Measurements from ENCODE around the gene ADAMTSL2. TPM values are rescaled to one million over a fixed set of nuclear protein-coding genes. Genes with fewer than 3 reads are reported as not detected.

Gene ADAMTSL2
- total and polyA plus RNA-seq, 2 of the 13 experiments (the other 11 are each of a cell fraction or from before 2014, with no cell fraction given) = 1.9 to 3.8 TPM

GRCh38 chr9:133591985-133592384 is 57.5 kb downstream of the ADAMTSL2 start:
- DNase-seq (ENCODE audit: low spot score) (no peak), FAIRE-seq (no peak), ATAC-seq (no peak)
- in situ Hi-C loops (cut with HindIII; ENCODE audit: extremely low pct_ligation_motif_present, low pct_unique_long_range_greater_than_20kb) = no loop called here
- no TSS peak for BruUV-seq (replicated peaks)
- Histone ChIP-seq H3K4me2 (ENCODE audit: low read depth, low read length) (no peak overlapping the region), H4K20me1 (ENCODE audit: insufficient read depth, low read length) (no peaks in the 10 kb centered on the region), H2AFZ (ENCODE audit: low read length) (no peak overlapping the region), H3K4me3 (replicated peaks in 1 of 3; ENCODE audit: insufficient read depth in 1 of 3, low read depth in 2 of 3, low read length in 3 of 3) (no peak overlapping the region), H3K27me3 (ENCODE audit: control insufficient read depth in 1 of 2, insufficient read depth in 2 of 2, low read length in 2 of 2) (peaks cover 4 to 48% of the 10 kb centered on the region in 2 experiments), H3K9me3 (ENCODE audit: low read length) (peaks cover 6% of the 10 kb centered on the region), H3K9ac (ENCODE audit: insufficient read depth, low read depth, low read length) (no peak overlapping the region), H3K27ac (ENCODE audit: extremely low read length, insufficient read depth, low read length) (no peak overlapping the region), H3K36me3 (replicated peaks in 1 of 2; ENCODE audit: control insufficient read depth in 1 of 2, insufficient read depth in 2 of 2, low read length in 2 of 2) (no peaks in the 10 kb centered on the region), H3K79me2 (ENCODE audit: insufficient read depth, low read length) (no peaks in the 10 kb centered on the region), H3K4me1 (ENCODE audit: insufficient read depth, low read length) (no peaks in the 10 kb centered on the region)
- CTCF ChIA-PET (ENCODE audit: low intra/inter-chr PET ratio, low total read pairs) = no interaction called here
- POLR2A ChIA-PET = no interaction called here
- 13% methylated on average over 6 of the region's 10 CpGs for WGBS (ENCODE audit: low lambda C conversion rate)
- intact Hi-C loops (cut with micrococcal nuclease; ENCODE audit: unreplicated experiment) = no loop called here
- TF ChIP-seq U2AF2 (IDR thresholded peaks at IDR 0.05; ENCODE audit: low read depth, low read length) (no peak), ZSCAN20 (CRISPR knock-in tag; IDR thresholded peaks at IDR 0.05; ENCODE audit: borderline replicate concordance) (no peak), ZNF264 (CRISPR knock-in tag; IDR thresholded peaks at IDR 0.05) (no peak), ZNF343 (CRISPR knock-in tag; IDR thresholded peaks at IDR 0.05) (no peak), ZNF841 (CRISPR knock-in tag; IDR thresholded peaks at IDR 0.05; ENCODE audit: borderline replicate concordance) (no peak), ZNF619 (CRISPR knock-in tag; IDR thresholded peaks at IDR 0.05) (no peak), ZNF660 (CRISPR knock-in tag; IDR thresholded peaks at IDR 0.05; ENCODE audit: borderline replicate concordance, low read depth) (no peak), TCF7 (IDR thresholded peaks at IDR 0.05; ENCODE audit: low read depth) (no peak), ZNF850 (CRISPR knock-in tag; conservative IDR thresholded peaks at IDR 0.05) (no peak), PHF5A (CRISPR knock-in tag; IDR thresholded peaks at IDR 0.05; ENCODE audit: low read depth, unreplicated experiment) (no peak), FOXA3 (CRISPR knock-in tag; IDR thresholded peaks at IDR 0.05) (no peak), GATAD1 (CRISPR knock-in tag; IDR thresholded peaks at IDR 0.05) (no peak), ZNF879 (CRISPR knock-in tag; IDR thresholded peaks at IDR 0.05) (no peak)
- TF ChIP-seq, protein P1, sequence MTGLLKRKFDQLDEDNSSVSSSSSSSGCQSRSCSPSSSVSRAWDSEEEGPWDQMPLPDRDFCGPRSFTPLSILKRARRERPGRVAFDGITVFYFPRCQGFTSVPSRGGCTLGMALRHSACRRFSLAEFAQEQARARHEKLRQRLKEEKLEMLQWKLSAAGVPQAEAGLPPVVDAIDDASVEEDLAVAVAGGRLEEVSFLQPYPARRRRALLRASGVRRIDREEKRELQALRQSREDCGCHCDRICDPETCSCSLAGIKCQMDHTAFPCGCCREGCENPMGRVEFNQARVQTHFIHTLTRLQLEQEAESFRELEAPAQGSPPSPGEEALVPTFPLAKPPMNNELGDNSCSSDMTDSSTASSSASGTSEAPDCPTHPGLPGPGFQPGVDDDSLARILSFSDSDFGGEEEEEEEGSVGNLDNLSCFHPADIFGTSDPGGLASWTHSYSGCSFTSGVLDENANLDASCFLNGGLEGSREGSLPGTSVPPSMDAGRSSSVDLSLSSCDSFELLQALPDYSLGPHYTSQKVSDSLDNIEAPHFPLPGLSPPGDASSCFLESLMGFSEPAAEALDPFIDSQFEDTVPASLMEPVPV (CRISPR knock-in tag; IDR thresholded peaks at IDR 0.05) = no peak
- TF ChIP-seq, protein P2, sequence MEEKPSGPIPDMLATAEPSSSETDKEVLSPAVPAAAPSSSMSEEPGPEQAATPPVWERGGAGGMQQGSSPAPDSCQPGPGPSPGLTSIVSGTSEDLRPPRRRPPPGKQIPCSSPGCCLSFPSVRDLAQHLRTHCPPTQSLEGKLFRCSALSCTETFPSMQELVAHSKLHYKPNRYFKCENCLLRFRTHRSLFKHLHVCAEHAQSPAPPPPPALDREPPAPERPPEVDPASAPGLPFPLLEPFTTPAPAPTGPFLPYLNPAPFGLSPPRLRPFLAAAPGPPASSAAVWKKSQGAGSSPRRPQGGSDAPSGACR (CRISPR knock-in tag; IDR thresholded peaks at IDR 0.05) = no peak
- TF ChIP-seq, protein P3, sequence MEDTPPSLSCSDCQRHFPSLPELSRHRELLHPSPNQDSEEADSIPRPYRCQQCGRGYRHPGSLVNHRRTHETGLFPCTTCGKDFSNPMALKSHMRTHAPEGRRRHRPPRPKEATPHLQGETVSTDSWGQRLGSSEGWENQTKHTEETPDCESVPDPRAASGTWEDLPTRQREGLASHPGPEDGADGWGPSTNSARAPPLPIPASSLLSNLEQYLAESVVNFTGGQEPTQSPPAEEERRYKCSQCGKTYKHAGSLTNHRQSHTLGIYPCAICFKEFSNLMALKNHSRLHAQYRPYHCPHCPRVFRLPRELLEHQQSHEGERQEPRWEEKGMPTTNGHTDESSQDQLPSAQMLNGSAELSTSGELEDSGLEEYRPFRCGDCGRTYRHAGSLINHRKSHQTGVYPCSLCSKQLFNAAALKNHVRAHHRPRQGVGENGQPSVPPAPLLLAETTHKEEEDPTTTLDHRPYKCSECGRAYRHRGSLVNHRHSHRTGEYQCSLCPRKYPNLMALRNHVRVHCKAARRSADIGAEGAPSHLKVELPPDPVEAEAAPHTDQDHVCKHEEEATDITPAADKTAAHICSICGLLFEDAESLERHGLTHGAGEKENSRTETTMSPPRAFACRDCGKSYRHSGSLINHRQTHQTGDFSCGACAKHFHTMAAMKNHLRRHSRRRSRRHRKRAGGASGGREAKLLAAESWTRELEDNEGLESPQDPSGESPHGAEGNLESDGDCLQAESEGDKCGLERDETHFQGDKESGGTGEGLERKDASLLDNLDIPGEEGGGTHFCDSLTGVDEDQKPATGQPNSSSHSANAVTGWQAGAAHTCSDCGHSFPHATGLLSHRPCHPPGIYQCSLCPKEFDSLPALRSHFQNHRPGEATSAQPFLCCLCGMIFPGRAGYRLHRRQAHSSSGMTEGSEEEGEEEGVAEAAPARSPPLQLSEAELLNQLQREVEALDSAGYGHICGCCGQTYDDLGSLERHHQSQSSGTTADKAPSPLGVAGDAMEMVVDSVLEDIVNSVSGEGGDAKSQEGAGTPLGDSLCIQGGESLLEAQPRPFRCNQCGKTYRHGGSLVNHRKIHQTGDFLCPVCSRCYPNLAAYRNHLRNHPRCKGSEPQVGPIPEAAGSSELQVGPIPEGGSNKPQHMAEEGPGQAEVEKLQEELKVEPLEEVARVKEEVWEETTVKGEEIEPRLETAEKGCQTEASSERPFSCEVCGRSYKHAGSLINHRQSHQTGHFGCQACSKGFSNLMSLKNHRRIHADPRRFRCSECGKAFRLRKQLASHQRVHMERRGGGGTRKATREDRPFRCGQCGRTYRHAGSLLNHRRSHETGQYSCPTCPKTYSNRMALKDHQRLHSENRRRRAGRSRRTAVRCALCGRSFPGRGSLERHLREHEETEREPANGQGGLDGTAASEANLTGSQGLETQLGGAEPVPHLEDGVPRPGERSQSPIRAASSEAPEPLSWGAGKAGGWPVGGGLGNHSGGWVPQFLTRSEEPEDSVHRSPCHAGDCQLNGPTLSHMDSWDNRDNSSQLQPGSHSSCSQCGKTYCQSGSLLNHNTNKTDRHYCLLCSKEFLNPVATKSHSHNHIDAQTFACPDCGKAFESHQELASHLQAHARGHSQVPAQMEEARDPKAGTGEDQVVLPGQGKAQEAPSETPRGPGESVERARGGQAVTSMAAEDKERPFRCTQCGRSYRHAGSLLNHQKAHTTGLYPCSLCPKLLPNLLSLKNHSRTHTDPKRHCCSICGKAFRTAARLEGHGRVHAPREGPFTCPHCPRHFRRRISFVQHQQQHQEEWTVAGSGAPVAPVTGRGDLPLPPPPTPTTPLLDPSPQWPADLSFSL (CRISPR knock-in tag; IDR thresholded peaks at IDR 0.05) = no peak
